MM.1S (cell line): Measurements from ENCODE around the gene MTX3.

Experiments
- DNase-seq: peaks from one replicate; pipeline ENCODE4 v3.0.0-alpha.2; 2015
- H2AFZ ChIP-seq: fragments of 300-600 bp; sonication (generic); 2 replicates; pipeline ENCODE4 v1.6.0; 2016; ENCODE audit warnings: antibody characterized with exemption, low read length
- H3F3A ChIP-seq: fragments of 300-600 bp; sonication (generic); 2 replicates; pipeline ENCODE4 v1.6.1; 2016; ENCODE audit warnings: mild to moderate bottlenecking, antibody characterized with exemption, low read length, moderate library complexity, mixed read lengths; ENCODE audit not compliant: insufficient read depth
- H3K27ac ChIP-seq: fragments of 300-600 bp; sonication (generic); 2 replicates; pipeline ENCODE4 v1.5.1; 2016; ENCODE audit warnings: mild to moderate bottlenecking, low read length
- H3K27me3 ChIP-seq: fragments of 300-600 bp; sonication (generic); replicated peaks from 2 replicates; pipeline ENCODE4 v1.6.0; 2016; ENCODE audit warnings: low read length; ENCODE audit not compliant: insufficient read depth
- H3K36me3 ChIP-seq: fragments of 300-600 bp; sonication (generic); replicated peaks from 2 replicates; pipeline ENCODE4 v1.6.1; 2016; ENCODE audit warnings: mild to moderate bottlenecking, low read length, mixed read lengths; ENCODE audit not compliant: insufficient read depth
- H3K4me1 ChIP-seq: fragments of 300-600 bp; sonication (generic); 2 replicates; pipeline ENCODE4 v1.6.1; 2016; ENCODE audit warnings: low read length, mixed read lengths
- H3K4me2 ChIP-seq: fragments of 300-600 bp; sonication (generic); 2 replicates; pipeline ENCODE4 v1.6.0; 2016; ENCODE audit warnings: low read depth, low read length
- H3K4me3 ChIP-seq: fragments of 300-600 bp; sonication (generic); 2 replicates; pipeline ENCODE4 v1.5.1; 2016; ENCODE audit warnings: low read length, mixed read lengths
- H3K79me2 ChIP-seq: fragments of 300-600 bp; sonication (generic); 2 replicates; pipeline ENCODE4 v1.6.1; 2016; ENCODE audit warnings: mixed run types, low read length, mixed read lengths
- H3K9ac ChIP-seq: fragments of 300-600 bp; sonication (generic); 2 replicates; pipeline ENCODE4 v1.6.1; 2016; ENCODE audit warnings: low read length, mixed read lengths
- H3K9me2 ChIP-seq: fragments of 300-600 bp; sonication (generic); replicated peaks from 2 replicates; pipeline ENCODE4 v1.6.1; 2016; ENCODE audit warnings: mild to moderate bottlenecking, low read length, mixed read lengths; ENCODE audit not compliant: insufficient read depth
- H3K9me3 ChIP-seq: fragments of 300-600 bp; sonication (generic); replicated peaks from 2 replicates; pipeline ENCODE4 v1.6.1; 2016; ENCODE audit warnings: mild to moderate bottlenecking, low read length, mixed read lengths; ENCODE audit not compliant: insufficient read depth
- H4K20me1 ChIP-seq: fragments of 300-600 bp; sonication (generic); 2 replicates; pipeline ENCODE4 v1.6.1; 2016; ENCODE audit warnings: mild to moderate bottlenecking, low read length, moderate library complexity, mixed read lengths; ENCODE audit not compliant: insufficient read depth
- CTCF ChIP-seq: fragments of 300-600 bp; sonication (generic); IDR thresholded peaks from 2 replicates; pipeline ENCODE4 v1.5.1; 2016; ENCODE audit warnings: antibody characterized with exemption, low read length, mixed read lengths
- EZH2 ChIP-seq: fragments of 300-600 bp; sonication (generic); optimal IDR thresholded peaks from 2 replicates; pipeline ENCODE3; 2017; ENCODE audit warnings: low read depth, mild to moderate bottlenecking, antibody characterized with exemption, low read length, mixed read lengths
- EZH2phosphoT487 ChIP-seq: fragments of 300-600 bp; sonication (generic); IDR thresholded peaks from 2 replicates; pipeline ENCODE4 v1.6.1; 2018; ENCODE audit warnings: antibody characterized with exemption, low read length

MTX3 gene

GRCh38 chr5:80033513-80033912, 42.5 kb upstream of the MTX3 start:
- Histone ChIP-seq H3K27ac (no peak overlapping the region), H3K4me3 (no peak overlapping the region), H3K4me1 (no peaks in the 10 kb centered on the region), H2AFZ (no peak overlapping the region), H4K20me1 (no peaks in the 10 kb centered on the region), H3K9ac (no peak overlapping the region), H3K9me3 (no peaks in the 10 kb centered on the region), H3K79me2 (no peaks in the 10 kb centered on the region), H3K27me3 (no peaks in the 10 kb centered on the region), H3K4me2 (no peak overlapping the region), H3K36me3 (no peaks in the 10 kb centered on the region), H3F3A (no peaks in the 10 kb centered on the region), H3K9me2 (no peaks in the 10 kb centered on the region)
- no peak for DNase-seq
- TF ChIP-seq CTCF (no peak), EZH2phosphoT487 (no peak), EZH2 (no peak)

- H3K4me3 ChIP-seq = no peak overlapping the region
- H3K27ac ChIP-seq = no peak overlapping the region
- H3K4me2 ChIP-seq = no peak overlapping the region
- no peaks in the 10 kb centered on the region for H3K9me3 ChIP-seq
- no peak for TF ChIP-seq CTCF
- TF ChIP-seq EZH2 = no peak
- no peak for TF ChIP-seq EZH2phosphoT487
- H3K9ac ChIP-seq = no peak overlapping the region
- H3K4me1 ChIP-seq = no peaks in the 10 kb centered on the region
- H3K79me2 ChIP-seq = no peaks in the 10 kb centered on the region
- H3K27me3 ChIP-seq = no peaks in the 10 kb centered on the region
- H2AFZ ChIP-seq = no peak overlapping the region
- H3K9me2 ChIP-seq = no peaks in the 10 kb centered on the region
- no peak for DNase-seq
- H3F3A ChIP-seq = no peaks in the 10 kb centered on the region
- no peaks in the 10 kb centered on the region for H3K36me3 ChIP-seq
- no peaks in the 10 kb centered on the region for H4K20me1 ChIP-seq
These were observed 40.0 kb upstream of the MTX3 start for GRCh38 chr5:80031109-80031508.

GRCh38 chr5:80026841-80027240, 35.8 kb upstream of the MTX3 start:
- H3K79me2 ChIP-seq = no peaks in the 10 kb centered on the region
- H3K9me3 ChIP-seq = no peaks in the 10 kb centered on the region
- no peaks in the 10 kb centered on the region for H3K36me3 ChIP-seq
- H3K27me3 ChIP-seq = no peaks in the 10 kb centered on the region
- H2AFZ ChIP-seq = no peak overlapping the region
- no peaks in the 10 kb centered on the region for H3K4me1 ChIP-seq
- no peaks in the 10 kb centered on the region for H3K9me2 ChIP-seq
- no peak overlapping the region for H3K9ac ChIP-seq
- H3K4me3 ChIP-seq = no peak overlapping the region
- H3K4me2 ChIP-seq = no peak overlapping the region
- H3F3A ChIP-seq = no peaks in the 10 kb centered on the region
- H4K20me1 ChIP-seq = no peaks in the 10 kb centered on the region
- no peak overlapping the region for H3K27ac ChIP-seq
- TF ChIP-seq EZH2phosphoT487 (no peak), CTCF (no peak), EZH2 (no peak)
- DNase-seq = no peak
